HG03139 (cell line): ENCODE measurements around the gene DPP3.

Experiments
- ATAC-seq: cut with Tn5 transposase; IDR thresholded peaks from one replicate; pipeline ENCODE4 v1.9.1; 2021; ENCODE audit not compliant: unreplicated experiment

DPP3 gene

GRCh38 chr11:66555416-66555815 lies 75.2 kb downstream of the DPP3 start:
- no peak for ATAC-seq

GRCh38 chr11:66556086-66556485 lies 75.9 kb downstream of the DPP3 start:
- no peak for ATAC-seq

GRCh38 chr11:66557733-66558326 lies 77.6 kb downstream of the DPP3 start:
- no peak for ATAC-seq
